ENCODE results near the gene ELMO3. TPM values are rescaled to one million over a fixed set of nuclear protein-coding genes. Genes with fewer than 3 reads are reported as not detected.

ELMO3 gene
- total and polyA plus RNA-seq, 7 donors: 0.26 to 0.82 (median 0.53) TPM

DNA sequence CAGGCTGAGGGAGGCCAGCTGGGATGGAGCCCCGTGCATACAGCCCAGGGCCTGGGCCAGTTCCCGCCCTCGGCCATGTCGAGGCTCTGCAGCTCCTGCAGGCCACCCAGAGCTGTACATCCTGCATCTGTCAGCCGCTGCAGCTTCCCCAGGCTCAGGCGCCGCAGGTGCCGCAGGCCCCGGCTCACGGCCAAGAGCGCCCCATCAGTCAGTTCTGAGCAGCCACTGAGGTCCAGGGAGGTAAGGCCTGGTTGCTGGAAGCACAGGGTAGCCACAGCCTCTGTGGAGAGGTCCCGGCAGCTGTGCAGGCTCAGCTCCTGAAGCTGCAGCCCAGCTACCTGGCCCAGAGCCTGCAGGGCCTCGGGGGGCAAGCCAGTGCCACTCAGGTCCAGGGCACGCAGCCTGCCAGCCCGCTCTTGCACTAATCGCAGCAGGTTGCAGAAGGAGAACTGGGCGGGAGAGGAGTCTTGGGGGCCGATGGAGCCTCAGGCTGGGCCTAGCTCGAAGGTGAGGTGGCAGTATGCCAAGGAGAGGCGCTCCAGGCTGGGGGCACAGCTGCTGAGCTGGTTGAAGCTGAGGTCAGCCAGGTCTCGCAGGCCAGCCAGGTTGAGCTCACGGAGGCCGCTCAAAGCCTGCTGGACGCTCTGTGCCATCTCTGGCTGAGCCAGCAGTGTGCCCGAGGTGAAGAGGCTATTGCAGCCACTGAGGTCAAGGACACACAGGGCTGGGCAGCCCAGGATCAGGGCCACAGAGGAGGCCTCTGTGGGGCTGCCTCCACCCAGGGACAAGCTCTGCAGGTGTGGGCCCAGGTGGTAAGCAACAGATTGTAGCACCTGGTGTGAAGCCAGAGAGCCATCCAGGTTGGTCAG is 11.4 kb downstream of the ELMO3 start:
- DNase-seq (no peak), ATAC-seq (peak in 1 of 4 donors; percentile 3)
- Histone ChIP-seq H3K36me3 (ENCODE audit: insufficient read depth in 1 of 2, low read depth in 1 of 2) (no peaks in the 10 kb centered on the region), H3K4me1 (peaks cover 41% of the 10 kb centered on the region), H3K27ac (no peak overlapping the region), H3K4me3 (no peak overlapping the region), H3K9me3 (no peaks in the 10 kb centered on the region), H3K27me3 (ENCODE audit: insufficient read depth in 3 of 3, low read length in 2 of 3) (no peaks in the 10 kb centered on the region)
- WGBS, 3 donors: 58 to 65% (median 63%) methylated on average over 25 of the region's 25 CpGs
- intact Hi-C loops (cut with DNase I): no loop called here
- TF ChIP-seq, protein P1, sequence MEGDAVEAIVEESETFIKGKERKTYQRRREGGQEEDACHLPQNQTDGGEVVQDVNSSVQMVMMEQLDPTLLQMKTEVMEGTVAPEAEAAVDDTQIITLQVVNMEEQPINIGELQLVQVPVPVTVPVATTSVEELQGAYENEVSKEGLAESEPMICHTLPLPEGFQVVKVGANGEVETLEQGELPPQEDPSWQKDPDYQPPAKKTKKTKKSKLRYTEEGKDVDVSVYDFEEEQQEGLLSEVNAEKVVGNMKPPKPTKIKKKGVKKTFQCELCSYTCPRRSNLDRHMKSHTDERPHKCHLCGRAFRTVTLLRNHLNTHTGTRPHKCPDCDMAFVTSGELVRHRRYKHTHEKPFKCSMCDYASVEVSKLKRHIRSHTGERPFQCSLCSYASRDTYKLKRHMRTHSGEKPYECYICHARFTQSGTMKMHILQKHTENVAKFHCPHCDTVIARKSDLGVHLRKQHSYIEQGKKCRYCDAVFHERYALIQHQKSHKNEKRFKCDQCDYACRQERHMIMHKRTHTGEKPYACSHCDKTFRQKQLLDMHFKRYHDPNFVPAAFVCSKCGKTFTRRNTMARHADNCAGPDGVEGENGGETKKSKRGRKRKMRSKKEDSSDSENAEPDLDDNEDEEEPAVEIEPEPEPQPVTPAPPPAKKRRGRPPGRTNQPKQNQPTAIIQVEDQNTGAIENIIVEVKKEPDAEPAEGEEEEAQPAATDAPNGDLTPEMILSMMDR (IDR thresholded peaks at IDR 0.05): no peak

DNA sequence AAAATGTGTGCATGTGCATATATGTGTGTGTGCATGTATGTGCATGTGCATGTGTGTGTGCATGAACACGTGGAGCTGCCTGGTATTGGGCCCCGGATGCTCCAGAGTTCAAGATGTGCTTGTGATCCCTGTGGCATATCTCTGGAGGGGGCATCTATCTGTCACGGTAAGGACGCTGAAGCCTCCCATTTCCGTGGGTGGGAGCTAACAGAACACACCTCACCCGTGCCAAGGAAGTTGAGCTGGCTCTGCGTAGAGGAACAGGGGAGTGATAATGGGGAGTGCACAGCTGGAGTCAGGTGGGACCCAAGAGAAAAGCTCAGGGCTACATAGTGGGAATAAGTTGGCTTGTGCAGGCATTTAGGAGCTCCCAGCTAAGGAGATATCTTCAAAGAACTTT is 12.7 kb downstream of the ELMO3 start:
- H3K9me3 ChIP-seq: no peaks in the 10 kb centered on the region
- DNase-seq (no peak), ATAC-seq (no peak)
- H3K27ac ChIP-seq: no peak overlapping the region
- 70 to 81% (median 72%) methylated on average over 7 of the region's 7 CpGs for WGBS, 3 donors
- intact Hi-C loops (cut with DNase I): no loop called here
- TF ChIP-seq, protein P1 (IDR thresholded peaks at IDR 0.05): no peak
- no peaks in the 10 kb centered on the region for H3K36me3 ChIP-seq (ENCODE audit: insufficient read depth in 1 of 2, low read depth in 1 of 2)
- peaks cover 43% of the 10 kb centered on the region for H3K4me1 ChIP-seq
- H3K4me3 ChIP-seq: no peak overlapping the region
- no peaks in the 10 kb centered on the region for H3K27me3 ChIP-seq (ENCODE audit: insufficient read depth in 3 of 3, low read length in 2 of 3)

DNA sequence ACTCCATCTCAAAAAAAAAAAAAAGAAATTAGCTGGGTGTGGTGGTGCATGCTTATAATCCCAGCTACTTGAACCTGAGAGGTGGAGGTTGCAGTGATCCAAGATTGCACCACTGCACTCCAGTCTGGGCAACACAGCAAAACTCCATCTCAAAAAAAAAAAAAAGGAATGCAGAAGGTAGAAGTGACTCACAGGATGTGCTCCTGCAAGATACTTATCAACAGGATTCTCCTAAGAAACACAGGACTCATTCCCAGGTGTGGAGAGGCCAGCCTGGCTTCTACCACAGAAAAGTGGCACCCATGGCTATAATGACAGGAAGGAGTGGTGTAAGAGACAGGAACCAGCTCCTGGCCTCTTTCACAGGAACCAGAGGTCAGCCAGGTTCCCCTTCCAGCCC is 13.8 kb downstream of the ELMO3 start:
- ATAC-seq (no peak), DNase-seq (no peak)
- Histone ChIP-seq H3K4me1 (peaks cover 34% of the 10 kb centered on the region), H3K4me3 (no peak overlapping the region), H3K36me3 (ENCODE audit: insufficient read depth in 1 of 2, low read depth in 1 of 2) (no peaks in the 10 kb centered on the region), H3K9me3 (no peaks in the 10 kb centered on the region), H3K27ac (no peak overlapping the region), H3K27me3 (ENCODE audit: insufficient read depth in 3 of 3, low read length in 2 of 3) (no peaks in the 10 kb centered on the region)
- TF ChIP-seq, protein P1 (IDR thresholded peaks at IDR 0.05): no peak
- intact Hi-C loops (cut with DNase I): no loop called here

DNA sequence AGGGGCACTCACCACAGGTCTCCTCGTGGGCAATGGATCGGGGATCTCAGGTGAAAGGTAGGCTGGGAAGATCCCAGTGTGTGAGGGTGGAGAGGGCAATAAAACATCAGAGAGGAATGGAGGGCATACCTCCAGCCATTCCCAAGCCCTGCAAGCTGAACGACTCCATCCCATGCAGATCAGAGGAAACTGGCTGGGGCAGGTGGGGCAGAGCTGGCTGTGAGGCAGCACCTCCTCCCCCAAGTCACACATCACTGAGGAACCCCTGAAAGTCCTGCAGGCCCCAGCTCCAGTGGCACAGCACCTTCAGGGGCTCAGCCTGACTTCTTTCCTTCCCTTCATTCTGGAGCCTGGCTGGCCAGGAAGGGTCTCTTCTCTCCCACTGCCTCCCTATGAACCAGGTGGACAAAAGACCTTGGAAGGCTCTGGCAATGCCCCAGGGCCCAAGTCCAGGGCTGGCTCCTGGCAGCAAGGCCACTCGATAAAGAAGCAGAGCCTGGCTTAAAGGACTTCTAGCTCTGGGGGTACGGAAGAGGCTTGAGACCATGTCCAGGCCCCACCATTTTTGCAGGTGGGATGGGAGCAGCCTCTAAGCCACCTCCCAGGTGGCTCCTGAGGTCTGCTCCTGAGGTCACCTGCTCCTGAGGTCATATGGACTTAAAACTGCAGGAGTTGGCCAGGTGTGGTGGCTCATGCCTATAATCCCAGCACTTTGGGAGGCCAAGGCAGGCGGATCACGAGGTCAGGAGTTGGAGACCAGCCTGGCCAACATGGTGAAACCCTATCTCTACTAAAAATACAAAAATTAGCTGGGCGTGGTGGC is 14.5 kb downstream of the ELMO3 start:
- DNase-seq: no peak
- peak overlapping the region; percentile 30 for H3K27ac ChIP-seq
- H3K4me3 ChIP-seq: no peak overlapping the region
- TF ChIP-seq, protein P1 (IDR thresholded peaks at IDR 0.05): no peak
- H3K4me1 ChIP-seq: peaks cover 29% of the 10 kb centered on the region
- no peaks in the 10 kb centered on the region for H3K27me3 ChIP-seq (ENCODE audit: insufficient read depth in 3 of 3, low read length in 2 of 3)
- WGBS, 3 donors: 39 to 54% (median 52%) methylated on average over 8 of the region's 8 CpGs
- no peaks in the 10 kb centered on the region for H3K36me3 ChIP-seq (ENCODE audit: insufficient read depth in 1 of 2, low read depth in 1 of 2)
- ATAC-seq: peak in 1 of 4 donors; percentile 6
- H3K9me3 ChIP-seq: no peaks in the 10 kb centered on the region
- intact Hi-C loops (cut with DNase I): no loop called here
